Measurements from ENCODE around the gene CDKN2B-AS1. TPM values are rescaled to one million over a fixed set of nuclear protein-coding genes. Genes with fewer than 3 reads are reported as not detected.
A peak's percentile ranks its signal among the peaks of the same experiment; 100 is the strongest.

The CDKN2B-AS1 gene
- total RNA-seq, 1 donor from 2014 or later, result 1.4 TPM

DNA sequence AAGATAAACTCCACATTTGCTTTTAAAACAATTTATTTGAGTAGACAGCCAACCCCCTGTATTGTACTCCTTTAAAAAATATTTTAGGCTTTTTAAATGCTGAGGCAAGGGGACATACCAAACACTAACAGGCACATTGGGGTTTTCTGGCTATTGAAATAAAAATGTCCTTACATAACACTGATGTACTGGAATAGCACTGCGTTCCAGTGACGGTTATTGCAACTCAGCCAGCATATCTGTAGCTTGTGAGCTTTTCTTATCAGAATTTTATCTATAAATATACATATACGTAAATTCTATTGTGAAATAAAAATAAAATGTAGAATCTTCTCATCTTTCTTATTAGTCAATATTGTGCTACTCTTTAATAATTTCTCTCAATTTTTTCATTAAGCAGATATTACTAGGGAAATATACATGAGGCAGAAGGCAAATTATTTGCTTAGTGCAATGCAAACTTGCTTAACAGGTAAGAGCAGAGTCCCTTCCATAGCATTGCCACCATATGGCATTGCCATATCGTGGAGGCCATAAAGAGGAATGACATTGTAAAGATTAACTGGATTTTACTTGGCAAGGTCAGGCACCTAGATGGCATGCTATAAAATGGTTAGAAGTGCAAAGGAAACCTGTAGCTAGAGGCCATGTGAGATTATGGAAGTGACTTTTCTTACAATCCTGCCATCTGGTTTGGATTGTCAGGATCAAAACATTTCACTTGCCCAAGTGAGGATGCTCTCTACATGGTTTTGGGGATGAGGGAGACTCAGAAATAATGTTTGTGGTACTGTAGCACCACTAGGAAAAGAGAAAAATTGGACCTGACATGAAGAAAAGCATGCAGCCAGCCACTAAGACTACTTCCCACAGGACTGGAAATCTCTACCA lies 109.3 kb downstream of the CDKN2B-AS1 start:
- ATAC-seq (ENCODE audit: low read depth) (no peak), DNase-seq (no peak)
- CTCF ChIA-PET, result no interaction called here
- Mint-ChIP-seq H3K36me3 (ENCODE audit: low read depth) (no peaks in the 10 kb centered on the region), H3K27ac (no peak overlapping the region), H3K4me1 (peaks cover 15% of the 10 kb centered on the region), H3K4me3 (no peak overlapping the region), H3K9me3 (no peaks in the 10 kb centered on the region), H3K27me3 (no peaks in the 10 kb centered on the region)
- TF ChIP-seq, protein P1, sequence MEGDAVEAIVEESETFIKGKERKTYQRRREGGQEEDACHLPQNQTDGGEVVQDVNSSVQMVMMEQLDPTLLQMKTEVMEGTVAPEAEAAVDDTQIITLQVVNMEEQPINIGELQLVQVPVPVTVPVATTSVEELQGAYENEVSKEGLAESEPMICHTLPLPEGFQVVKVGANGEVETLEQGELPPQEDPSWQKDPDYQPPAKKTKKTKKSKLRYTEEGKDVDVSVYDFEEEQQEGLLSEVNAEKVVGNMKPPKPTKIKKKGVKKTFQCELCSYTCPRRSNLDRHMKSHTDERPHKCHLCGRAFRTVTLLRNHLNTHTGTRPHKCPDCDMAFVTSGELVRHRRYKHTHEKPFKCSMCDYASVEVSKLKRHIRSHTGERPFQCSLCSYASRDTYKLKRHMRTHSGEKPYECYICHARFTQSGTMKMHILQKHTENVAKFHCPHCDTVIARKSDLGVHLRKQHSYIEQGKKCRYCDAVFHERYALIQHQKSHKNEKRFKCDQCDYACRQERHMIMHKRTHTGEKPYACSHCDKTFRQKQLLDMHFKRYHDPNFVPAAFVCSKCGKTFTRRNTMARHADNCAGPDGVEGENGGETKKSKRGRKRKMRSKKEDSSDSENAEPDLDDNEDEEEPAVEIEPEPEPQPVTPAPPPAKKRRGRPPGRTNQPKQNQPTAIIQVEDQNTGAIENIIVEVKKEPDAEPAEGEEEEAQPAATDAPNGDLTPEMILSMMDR (IDR thresholded peaks at IDR 0.05), result no peak
- POLR2A ChIA-PET, result no interaction called here
- intact Hi-C loops (cut with micrococcal nuclease), result no loop called here

DNA sequence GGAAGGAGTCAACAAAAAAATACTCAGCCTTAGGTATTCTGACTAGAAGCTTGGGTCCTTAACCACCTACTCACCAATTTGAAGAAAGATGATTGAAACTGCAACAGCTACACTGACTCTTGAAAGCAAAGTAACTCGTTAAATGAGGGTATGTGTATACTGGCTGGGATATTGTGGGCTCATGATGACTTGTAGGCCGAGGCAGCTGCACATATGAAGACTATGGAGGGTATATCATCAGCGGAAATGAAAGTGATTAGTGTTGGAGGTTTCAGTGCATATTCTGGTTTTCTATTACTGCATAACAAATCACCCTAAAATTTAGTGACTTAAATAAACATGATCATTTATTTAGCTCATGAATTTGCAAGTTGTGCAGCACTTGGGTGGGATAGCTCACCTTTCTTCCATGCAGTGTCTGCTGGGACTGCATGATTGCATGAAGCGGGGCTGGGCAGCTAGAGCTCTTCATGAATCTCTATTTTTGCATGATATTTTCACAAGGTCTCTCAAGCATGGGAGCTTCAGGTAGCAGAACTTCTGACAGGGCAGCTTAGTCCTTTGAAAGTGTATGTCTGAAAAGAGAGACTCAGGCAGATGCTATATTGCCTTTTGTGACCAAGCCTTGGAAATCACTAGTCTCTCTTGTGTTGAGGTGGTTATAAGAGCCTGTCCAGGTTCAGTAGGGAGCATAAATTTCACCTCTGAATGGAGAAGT lies 110.6 kb downstream of the CDKN2B-AS1 start:
- ChIA-PET CTCF (no interaction called here), POLR2A (no interaction called here)
- Mint-ChIP-seq H3K9me3 (no peaks in the 10 kb centered on the region), H3K36me3 (ENCODE audit: low read depth) (no peaks in the 10 kb centered on the region), H3K4me3 (no peak overlapping the region), H3K4me1 (peaks cover 15% of the 10 kb centered on the region), H3K27me3 (no peaks in the 10 kb centered on the region), H3K27ac (no peak overlapping the region)
- DNase-seq (no peak), ATAC-seq (ENCODE audit: low read depth) (peak; percentile 28)
- intact Hi-C loops (cut with micrococcal nuclease), result no loop called here
- TF ChIP-seq, protein P1 (IDR thresholded peaks at IDR 0.05), result no peak

DNA sequence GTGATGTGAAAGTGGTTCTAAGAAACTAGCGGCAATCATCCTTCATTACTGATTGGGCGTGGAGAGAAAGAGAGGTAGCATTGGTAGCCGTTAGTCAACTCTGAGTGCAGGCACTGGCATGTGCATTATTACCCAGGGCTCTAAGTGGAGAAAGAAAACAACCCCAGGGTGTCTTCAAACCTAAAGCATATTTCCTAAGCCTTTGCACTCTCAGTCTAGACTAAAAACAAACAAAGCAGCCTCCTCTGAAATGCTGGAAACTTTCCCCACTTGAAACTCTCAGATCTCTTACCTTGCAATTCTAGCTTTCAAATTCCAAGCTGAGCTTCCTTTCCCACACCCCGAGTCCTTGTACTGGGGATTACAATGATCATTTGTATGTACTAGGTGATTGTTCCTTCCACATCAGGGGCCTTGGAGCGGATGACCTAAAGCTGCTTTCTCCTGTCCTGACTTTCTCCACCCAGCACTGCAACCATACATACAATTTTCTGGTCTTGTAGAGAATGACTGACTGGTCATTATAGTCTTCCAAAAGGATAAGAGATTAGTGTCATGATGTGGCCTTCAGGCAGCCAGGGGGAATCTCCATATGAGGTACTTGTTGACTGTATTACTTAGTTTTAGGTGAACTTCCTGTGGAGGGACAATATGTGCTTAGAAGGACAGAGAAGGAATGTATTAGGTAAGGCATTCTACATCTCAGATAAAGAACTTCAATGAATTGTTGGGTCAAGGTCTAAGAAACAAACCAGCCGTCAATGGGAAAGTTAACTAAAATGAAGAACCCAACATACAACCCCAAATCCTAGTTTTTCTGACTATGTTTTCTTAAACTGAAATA lies 112.8 kb downstream of the CDKN2B-AS1 start:
- TF ChIP-seq, protein P1 (IDR thresholded peaks at IDR 0.05), result no peak
- Mint-ChIP-seq H3K4me1 (peaks cover 15% of the 10 kb centered on the region), H3K36me3 (ENCODE audit: low read depth) (no peaks in the 10 kb centered on the region), H3K27me3 (no peaks in the 10 kb centered on the region), H3K27ac (no peak overlapping the region), H3K4me3 (no peak overlapping the region), H3K9me3 (no peaks in the 10 kb centered on the region)
- DNase-seq (no peak), ATAC-seq (ENCODE audit: low read depth) (no peak)
- POLR2A ChIA-PET, result no interaction called here
- intact Hi-C loops (cut with micrococcal nuclease), result no loop called here
- CTCF ChIA-PET, result no interaction called here

DNA sequence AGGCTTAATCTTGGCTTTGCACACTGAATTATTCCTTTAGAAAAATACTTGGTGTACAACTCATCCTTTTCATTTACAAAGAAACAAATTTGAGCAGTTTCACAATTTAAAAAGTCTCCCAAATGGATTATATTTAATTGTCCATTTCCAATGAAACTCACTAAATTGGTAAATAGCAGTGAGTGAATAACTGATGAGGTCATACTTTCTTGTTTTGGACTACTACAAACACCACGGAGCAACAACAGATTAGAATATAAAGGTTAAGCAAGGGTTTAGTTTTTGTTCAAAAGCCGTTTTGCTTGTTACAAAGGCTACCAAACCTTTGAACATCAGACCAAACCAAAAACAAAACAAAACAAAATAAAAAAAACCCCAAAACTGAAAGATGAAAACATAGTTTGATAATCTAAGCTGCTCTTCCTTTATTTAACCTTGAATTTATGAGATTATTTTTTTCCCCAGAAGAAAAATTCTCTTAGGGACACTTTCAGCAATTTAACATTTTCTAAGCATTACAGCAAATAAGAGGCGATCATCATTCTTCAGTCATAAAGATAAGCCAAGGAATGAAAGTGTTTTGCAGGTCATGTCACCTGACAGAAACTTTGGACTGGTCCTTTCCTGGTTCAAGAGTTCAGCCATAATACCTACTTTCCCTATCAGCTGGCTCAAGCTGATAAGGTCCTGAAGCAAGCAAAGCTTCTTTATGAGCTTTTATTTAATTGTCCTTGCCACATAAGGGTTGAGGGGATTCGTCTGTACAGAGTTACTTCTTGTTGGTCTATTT lies 114.2 kb downstream of the CDKN2B-AS1 start:
- Mint-ChIP-seq H3K4me1 (peaks cover 10% of the 10 kb centered on the region), H3K27me3 (no peaks in the 10 kb centered on the region), H3K4me3 (no peak overlapping the region), H3K9me3 (no peaks in the 10 kb centered on the region), H3K36me3 (ENCODE audit: low read depth) (no peaks in the 10 kb centered on the region), H3K27ac (no peak overlapping the region)
- ChIA-PET POLR2A (no interaction called here), CTCF (interaction anchor here (1.9 kb wide), 1 partner anchor 10 kb away, joined by 6 read pairs; no protein-coding TSS in a partner anchor)
- ATAC-seq (ENCODE audit: low read depth) (no peak), DNase-seq (no peak)
- TF ChIP-seq, protein P1 (IDR thresholded peaks at IDR 0.05), result no peak
- intact Hi-C loops (cut with micrococcal nuclease), result no loop called here

All from activated B cell treated with CpG ODN at 0.5 μM for 24 hours (primary cell).